ENCODE results near the gene GATC. TPM values are rescaled to one million over a fixed set of nuclear protein-coding genes. Genes with fewer than 3 reads are reported as not detected.

GATC gene
- total and polyA plus RNA-seq, 2 donors (not counting 3 experiments of a cell fraction or from before 2014, with no cell fraction given), result 13.0 to 28.8 TPM

- no peaks in the 10 kb centered on the region for H3K4me1 ChIP-seq (ENCODE audit: control insufficient read depth, extremely low read depth, insufficient read depth, low read length)
- intact Hi-C loops (cut with micrococcal nuclease) (no loop called here), dilution Hi-C loops (cut with MboI; ENCODE audit: extremely low pct_ligation_motif_present, low sequenced_read_pairs) (no loop called here)
- no peak overlapping the region for H3K27ac ChIP-seq (ENCODE audit: insufficient read depth, low read depth, low read length)
- DNase-seq (ENCODE audit: low read depth, low spot score) (no peak), FAIRE-seq (no peak)
- no TSS peak for BruUV-seq (replicated peaks)
- no peaks in the 10 kb centered on the region for H3K9me3 ChIP-seq (replicated peaks; ENCODE audit: control insufficient read depth, insufficient read depth, low read length)
- ChIA-PET POLR2A (no interaction called here), CTCF (interaction anchor here (0.8 kb wide), 1 partner anchor 106 kb away, joined by 3 read pairs; no protein-coding TSS in a partner anchor)
- no peak overlapping the region for H2AFZ ChIP-seq (ENCODE audit: low read depth, low read length)
- no peak overlapping the region for H3K9ac ChIP-seq (replicated peaks; ENCODE audit: extremely low read depth, insufficient read depth, low read length)
- peaks cover 0 to 5% of the 10 kb centered on the region in 2 experiments for H3K27me3 ChIP-seq (ENCODE audit: control insufficient read depth in 2 of 2, insufficient read depth in 2 of 2, low read length in 2 of 2)
- H3K9me1 ChIP-seq (replicated peaks; ENCODE audit: control insufficient read depth, extremely low read depth, insufficient read depth, low read length), result no peaks in the 10 kb centered on the region
- no peaks in the 10 kb centered on the region for H3K36me3 ChIP-seq (ENCODE audit: control insufficient read depth in 2 of 2, extremely low read depth in 1 of 2, insufficient read depth in 2 of 2, low read length in 2 of 2)
- TF ChIP-seq POLR2AphosphoS5 (IDR thresholded peaks at IDR 0.05; ENCODE audit: insufficient read depth, low read depth, low read length) (no peak), JUN (IDR thresholded peaks at IDR 0.05; ENCODE audit: borderline replicate concordance, insufficient read depth, insufficient read length, low read depth) (no peak), POLR2A (IDR thresholded peaks at IDR 0.05; ENCODE audit: low read depth, low read length) (no peak), FOS (IDR thresholded peaks at IDR 0.05; ENCODE audit: borderline replicate concordance, insufficient read depth, low read length) (no peak), MYC (IDR thresholded peaks at IDR 0.05; ENCODE audit: low read depth, low read length) (no peak), GATA2 (IDR thresholded peaks at IDR 0.05; ENCODE audit: insufficient read depth, insufficient read length, low read depth, low read length) (no peak), MAX (IDR thresholded peaks at IDR 0.05; ENCODE audit: insufficient read depth, insufficient read length) (no peak), CTCF (IDR thresholded peaks at IDR 0.05; ENCODE audit: extremely low read depth in 1 of 2, insufficient read depth in 1 of 2, low read depth in 1 of 2, low read length in 2 of 2) (no peak), EZH2 (IDR thresholded peaks at IDR 0.05; ENCODE audit: borderline replicate concordance, low read depth, low read length, severe bottlenecking) (no peak)
- H4K20me1 ChIP-seq (replicated peaks; ENCODE audit: control insufficient read depth, extremely low read depth, insufficient read depth, low read length), result no peaks in the 10 kb centered on the region
- H3K4me3 ChIP-seq (replicated peaks in 1 of 3; ENCODE audit: insufficient read depth in 1 of 3, low read depth in 1 of 3, low read length in 3 of 3), result no peak overlapping the region
- H3K4me2 ChIP-seq (ENCODE audit: insufficient read depth, low read length), result no peak overlapping the region
- H3K79me2 ChIP-seq (ENCODE audit: control insufficient read depth, insufficient read depth, low read length), result no peaks in the 10 kb centered on the region
These were observed 42.4 kb upstream of the GATC start for GRCh38 chr12:120403869-120404268.

Measured in endothelial cell of umbilical vein (primary cell).